HepG2 (cell line): Measurements from ENCODE around the gene SRRM3. TPM values are rescaled to one million over a fixed set of nuclear protein-coding genes. Genes with fewer than 3 reads are reported as not detected.

Source experiments
- ATAC-seq: fragments of 200-7000 bp; cut with Tn5 transposase; 3 replicates; pipeline ENCODE4 v1.9.1; 2020; ENCODE audit warnings: mild to moderate bottlenecking, moderate library complexity
- BruUV-seq: library from RNA; stranded (reverse); fragments of 400-500 nt; replicated peaks from 2 replicates; lab custom pipeline; 2021; lab: Mats Ljungman, UMichigan
- CTCF ChIA-PET: fragments of 300-600 bp; formaldehyde crosslinking; extraction: SDS; loops from one replicate; lab custom pipeline; 2021; ENCODE audit warnings: low total read pairs, inconsistent platforms, low intra/inter-chr PET ratio; lab: Yijun Ruan, JAX
- POLR2A ChIA-PET: fragments of 350-600 bp; sonication (Branson Sonifier 250); formaldehyde crosslinking; loops from one replicate; lab custom pipeline; 2020; ENCODE audit warnings: antibody characterized with exemption, inconsistent platforms; lab: Yijun Ruan, JAX
- DNase-seq: peaks from one replicate; pipeline ENCODE4 v3.0.0-alpha.2; 2015; ENCODE audit warnings: low spot score
- FAIRE-seq: peaks from 3 replicates; lab custom pipeline; 2011; peaks lifted over from hg19 to GRCh38; lab: Jason Lieb, UNC
- H2AFZ ChIP-seq: one replicate; pipeline ENCODE4 v1.6.1; 2011; ENCODE audit warnings: low read length, inconsistent platforms
- H3K27ac ChIP-seq: fragments of 300-600 bp; 3 replicates; pipeline ENCODE4 v1.8.0; 2011; ENCODE audit warnings: mixed run types, mild to moderate bottlenecking, mixed read lengths, low read length, inconsistent platforms; ENCODE audit not compliant: insufficient read depth; ENCODE audit errors: extremely low read length
- H3K27me3 ChIP-seq, 2 experiments: fragments of 200-600 bp in 1 of 2; 2 replicates in 1 of 2; 3 replicates in 1 of 2; pipeline versions ENCODE4 v1.6.0 to v1.8.0; 2011; ENCODE audit warnings: low read length in 2 of 2, mild to moderate bottlenecking in 2 of 2, moderate library complexity in 2 of 2, inconsistent platforms in 1 of 2; ENCODE audit not compliant: insufficient read depth in 2 of 2, control insufficient read depth in 1 of 2
- H3K36me3 ChIP-seq, 2 experiments: fragments of 200-600 bp in 1 of 2; replicated peaks in 1 of 2; 2 replicates in 1 of 2; 3 replicates in 1 of 2; pipeline versions ENCODE4 v1.5.1 to v1.8.0; 2011; ENCODE audit warnings: low read length in 2 of 2, inconsistent platforms in 1 of 2; ENCODE audit not compliant: insufficient read depth in 2 of 2, control insufficient read depth in 1 of 2
- H3K4me1 ChIP-seq: 2 replicates; pipeline ENCODE4 v1.5.1; 2012; ENCODE audit warnings: low read length, inconsistent platforms; ENCODE audit not compliant: insufficient read depth
- H3K4me2 ChIP-seq: 2 replicates; pipeline ENCODE4 v1.6.0; 2011; ENCODE audit warnings: low read depth, low read length, inconsistent platforms
- H3K4me3 ChIP-seq, 3 experiments: fragments of 200-600 bp in 1 of 3; sonication (generic), shearing (Covaris generic) in 1 of 3; replicated peaks in 1 of 3; 2 replicates each; pipeline ENCODE4 v1.5.1; 2011 to 2016; ENCODE audit warnings: low read length in 3 of 3, inconsistent platforms in 2 of 3, low read depth in 2 of 3, mild to moderate bottlenecking in 2 of 3, control low read depth in 1 of 3, mixed read lengths in 1 of 3; ENCODE audit not compliant: insufficient read depth in 1 of 3
- H3K79me2 ChIP-seq: one replicate; pipeline ENCODE4 v1.6.1; 2011; ENCODE audit warnings: low read length, inconsistent platforms; ENCODE audit not compliant: insufficient read depth
- H3K9ac ChIP-seq: 2 replicates; pipeline ENCODE4 v1.6.0; 2011; ENCODE audit warnings: mild to moderate bottlenecking, low read depth, low read length, inconsistent platforms; ENCODE audit not compliant: insufficient read depth
- H3K9me3 ChIP-seq: 2 replicates; pipeline ENCODE4 v1.5.1; 2012; ENCODE audit warnings: mild to moderate bottlenecking, low read length
- H4K20me1 ChIP-seq: 2 replicates; pipeline ENCODE4 v1.6.0; 2011; ENCODE audit warnings: inconsistent platforms, mild to moderate bottlenecking, low read length, moderate library complexity; ENCODE audit not compliant: insufficient read depth
- AHR ChIP-seq: IDR thresholded peaks from 2 replicates; pipeline ENCODE4 v1.6.1; 2018; ENCODE audit warnings: missing genetic modification reagents, missing compliant biosample characterization
- KLF11 ChIP-seq: IDR thresholded peaks from 2 replicates; pipeline ENCODE4 v1.6.1; 2016; ENCODE audit warnings: missing compliant biosample characterization
- MLLT10 ChIP-seq: sonication (generic); formaldehyde crosslinking; IDR thresholded peaks from 2 replicates; pipeline ENCODE4 v1.4.0; 2020; ENCODE audit warnings: missing genetic modification reagents
- RFX3 ChIP-seq: IDR thresholded peaks from 2 replicates; pipeline ENCODE4 v1.6.1; 2016; ENCODE audit warnings: missing biosample characterization, missing genetic modification reagents
- ZFP1 ChIP-seq: IDR thresholded peaks from 2 replicates; pipeline ENCODE4 v1.6.1; 2016
- ZKSCAN5 ChIP-seq: sonication (generic); formaldehyde crosslinking; IDR thresholded peaks from 2 replicates; pipeline ENCODE4 v1.5.1; 2020; ENCODE audit warnings: mild to moderate bottlenecking, missing genetic modification reagents
- ZNF12 ChIP-seq: sonication (generic); formaldehyde crosslinking; IDR thresholded peaks from 2 replicates; pipeline ENCODE4 v1.5.0; 2020; ENCODE audit warnings: missing genetic modification reagents
- ZNF160 ChIP-seq: sonication (generic); formaldehyde crosslinking; IDR thresholded peaks from 2 replicates; pipeline ENCODE4 v1.8.0; 2022; ENCODE audit warnings: mild to moderate bottlenecking, inconsistent platforms, missing genetic modification reagents
- WGBS: methylation state at CpG from one replicate; pipeline ENCODE4 v1.1.6; 2017; ENCODE audit warnings: low lambda C conversion rate; 5-methylcytosine and 5-hydroxymethylcytosine counted together
- in situ Hi-C: cut with HindIII; loops from 2 replicates; pipeline ENCODE4 v1.10.0; 2017; ENCODE audit warnings: low pct_unique_long_range_greater_than_20kb; ENCODE audit not compliant: extremely low pct_ligation_motif_present
- intact Hi-C: fragments of 100-400 bp; cut with micrococcal nuclease; formaldehyde crosslinking; loops from one replicate; pipeline ENCODE4 v1.10.0; 2022; ENCODE audit not compliant: unreplicated experiment
- polyA plus RNA-seq, 8 experiments: library from polyadenylated mRNA; depleted of rRNA in 3 of 8; stranded (reverse) in 7 of 8; unstranded in 1 of 8; fragments of >200 nt; fragmentation: Illumina TruSeq in 4 of 8; extraction: Trizol in 4 of 8; gene quantifications; 2 replicates each; pipeline versions ENCODE4 v1.2.1 to v1.2.3, GENCODE V29; 2011 to 2016; ENCODE audit warnings: low read depth in 4 of 8, missing spikeins in 1 of 8, mixed read lengths in 1 of 8; ENCODE audit not compliant: insufficient read depth in 1 of 8
- total RNA-seq, 5 experiments: library from RNA; depleted of rRNA; stranded (reverse); fragments of >200 nt; fragmentation: Illumina TruSeq; extraction: Trizol; gene quantifications; 2 replicates each; pipeline ENCODE4 v1.2.3, GENCODE V29; 2016; ENCODE audit warnings: low read depth in 1 of 5
- TF ChIP-seq, protein P1 (sequence below): sonication (generic); formaldehyde crosslinking; IDR thresholded peaks from 2 replicates; pipeline ENCODE4 v1.8.1; 2023; ENCODE audit warnings: mild to moderate bottlenecking, moderate library complexity, missing genetic modification reagents
- TF ChIP-seq, protein P2 (sequence below): sonication (generic); formaldehyde crosslinking; IDR thresholded peaks from 2 replicates; pipeline ENCODE4 v1.8.1; 2022; ENCODE audit warnings: low read depth, mild to moderate bottlenecking, missing genetic modification reagents
- TF ChIP-seq, protein P3 (sequence below): sonication (generic); formaldehyde crosslinking; IDR thresholded peaks from 2 replicates; pipeline ENCODE4 v1.8.1; 2023; ENCODE audit warnings: mild to moderate bottlenecking, missing genetic modification reagents, borderline replicate concordance
- TF ChIP-seq, protein P4 (sequence below): sonication (generic); formaldehyde crosslinking; IDR thresholded peaks from 2 replicates; pipeline ENCODE4 v1.5.0; 2020; ENCODE audit warnings: mild to moderate bottlenecking, missing genetic modification reagents, borderline replicate concordance

SRRM3 gene
- total and polyA plus RNA-seq, 2 of the 13 experiments (the other 11 are each of a cell fraction or from before 2014, with no cell fraction given), result 0.13 to 0.54 TPM

DNA sequence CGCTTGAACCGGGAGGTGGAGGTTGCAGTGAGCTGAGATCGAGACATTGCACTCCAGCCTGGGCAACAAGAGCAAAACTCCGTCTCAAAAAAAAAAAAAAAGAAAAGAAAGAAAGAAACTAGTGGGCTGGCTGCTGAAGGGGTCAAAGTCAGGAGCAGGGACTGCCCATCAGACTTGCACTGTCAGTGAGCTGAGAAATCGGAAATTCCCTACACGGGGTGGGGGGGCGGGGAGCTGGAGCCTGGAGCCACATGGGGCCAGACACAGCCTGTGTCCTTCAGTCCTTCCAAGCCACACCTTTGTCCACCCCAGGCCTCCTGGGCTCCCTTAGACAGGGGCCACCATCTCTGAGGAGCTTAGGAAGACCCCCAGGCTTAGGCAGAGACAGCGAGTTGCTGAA is 34.5 kb downstream of the SRRM3 start:
- Histone ChIP-seq H3K79me2 (no peaks in the 10 kb centered on the region), H4K20me1 (no peaks in the 10 kb centered on the region), H3K9ac (no peak overlapping the region), H3K27me3 (peaks cover 3 to 6% of the 10 kb centered on the region in 2 experiments; a peak in 3 of 5 replicates), H3K9me3 (no peaks in the 10 kb centered on the region), H3K4me2 (no peak overlapping the region), H3K4me3 (no peak overlapping the region), H3K36me3 (no peaks in the 10 kb centered on the region), H3K4me1 (peaks cover 68% of the 10 kb centered on the region), H2AFZ (no peak overlapping the region), H3K27ac (no peak overlapping the region)
- TF ChIP-seq AHR (CRISPR knock-in tag), result no peak
- no peak for TF ChIP-seq KLF11 (CRISPR knock-in tag)
- no peak for TF ChIP-seq ZKSCAN5 (CRISPR knock-in tag)
- no TSS peak for BruUV-seq
- intact Hi-C loops, result no loop called here
- DNase-seq (no peak), ATAC-seq (peak; percentile 28; the same call in 1 of the 3 replicates), FAIRE-seq (no peak)
- in situ Hi-C loops, result no loop called here
- CTCF ChIA-PET, result no interaction called here
- 18% methylated on average over 8 of the region's 8 CpGs for WGBS
- POLR2A ChIA-PET, result no interaction called here

DNA sequence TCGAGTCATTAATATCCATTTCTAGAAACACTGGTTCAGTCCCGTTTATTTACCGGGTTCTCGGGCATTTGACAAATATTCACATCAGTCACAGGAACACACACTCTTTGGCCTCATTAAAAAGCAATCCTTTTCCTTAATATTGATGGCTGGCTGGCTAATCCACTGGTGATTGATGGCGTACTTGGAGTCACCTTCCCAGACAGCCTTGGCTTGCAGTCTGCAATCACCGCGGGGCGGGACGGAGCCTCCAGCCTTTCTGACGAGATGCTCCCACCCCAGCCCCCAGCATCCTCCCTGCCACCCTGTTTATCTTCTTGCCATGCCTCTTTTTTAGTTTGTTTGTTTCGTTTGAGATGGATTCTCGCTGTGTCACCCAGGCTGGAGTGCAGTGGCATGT is 36.6 kb downstream of the SRRM3 start:
- Histone ChIP-seq H3K4me1 (peaks cover 47% of the 10 kb centered on the region), H3K9ac (no peak overlapping the region), H4K20me1 (no peaks in the 10 kb centered on the region)
- DNase-seq (no peak), ATAC-seq (no peak)
- 10% methylated on average over 12 of the region's 12 CpGs for WGBS
- POLR2A ChIA-PET, result no interaction called here
- BruUV-seq, result no TSS peak
- TF ChIP-seq ZFP1 (CRISPR knock-in tag), result no peak
- TF ChIP-seq, protein P1, sequence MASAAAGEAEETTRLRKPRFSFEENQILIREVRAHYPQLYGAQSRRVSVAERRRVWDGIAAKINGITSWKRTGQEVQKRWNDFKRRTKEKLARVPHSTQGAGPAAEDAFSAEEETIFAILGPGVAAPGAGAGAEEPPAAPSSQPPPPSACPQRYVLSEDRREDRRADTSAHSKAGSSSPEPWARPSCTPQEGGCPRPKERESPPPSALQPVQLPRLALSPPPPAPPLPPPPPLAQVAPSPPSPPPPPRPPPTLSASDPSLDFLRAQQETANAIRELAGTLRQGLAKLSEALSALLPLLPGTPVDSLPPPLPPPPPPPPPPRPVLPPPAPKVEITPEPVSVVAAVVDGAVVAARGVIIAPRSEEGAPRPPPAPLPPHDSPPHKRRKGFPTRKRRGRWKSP, result no peak
- TF ChIP-seq, protein P2, sequence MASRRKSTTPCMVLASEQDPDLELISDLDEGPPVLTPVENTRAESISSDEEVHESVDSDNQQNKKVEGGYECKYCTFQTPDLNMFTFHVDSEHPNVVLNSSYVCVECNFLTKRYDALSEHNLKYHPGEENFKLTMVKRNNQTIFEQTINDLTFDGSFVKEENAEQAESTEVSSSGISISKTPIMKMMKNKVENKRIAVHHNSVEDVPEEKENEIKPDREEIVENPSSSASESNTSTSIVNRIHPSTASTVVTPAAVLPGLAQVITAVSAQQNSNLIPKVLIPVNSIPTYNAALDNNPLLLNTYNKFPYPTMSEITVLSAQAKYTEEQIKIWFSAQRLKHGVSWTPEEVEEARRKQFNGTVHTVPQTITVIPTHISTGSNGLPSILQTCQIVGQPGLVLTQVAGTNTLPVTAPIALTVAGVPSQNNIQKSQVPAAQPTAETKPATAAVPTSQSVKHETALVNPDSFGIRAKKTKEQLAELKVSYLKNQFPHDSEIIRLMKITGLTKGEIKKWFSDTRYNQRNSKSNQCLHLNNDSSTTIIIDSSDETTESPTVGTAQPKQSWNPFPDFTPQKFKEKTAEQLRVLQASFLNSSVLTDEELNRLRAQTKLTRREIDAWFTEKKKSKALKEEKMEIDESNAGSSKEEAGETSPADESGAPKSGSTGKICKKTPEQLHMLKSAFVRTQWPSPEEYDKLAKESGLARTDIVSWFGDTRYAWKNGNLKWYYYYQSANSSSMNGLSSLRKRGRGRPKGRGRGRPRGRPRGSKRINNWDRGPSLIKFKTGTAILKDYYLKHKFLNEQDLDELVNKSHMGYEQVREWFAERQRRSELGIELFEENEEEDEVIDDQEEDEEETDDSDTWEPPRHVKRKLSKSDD (CRISPR knock-in tag), result no peak
- TF ChIP-seq ZNF160 (CRISPR knock-in tag), result no peak
- TF ChIP-seq ZNF12 (CRISPR knock-in tag), result no peak
- TF ChIP-seq, protein P3, sequence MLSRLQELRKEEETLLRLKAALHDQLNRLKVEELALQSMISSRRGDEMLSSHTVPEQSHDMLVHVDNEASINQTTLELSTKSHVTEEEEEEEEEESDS (CRISPR knock-in tag), result no peak
- no peak for TF ChIP-seq RFX3 (CRISPR knock-in tag)
- TF ChIP-seq, protein P4, sequence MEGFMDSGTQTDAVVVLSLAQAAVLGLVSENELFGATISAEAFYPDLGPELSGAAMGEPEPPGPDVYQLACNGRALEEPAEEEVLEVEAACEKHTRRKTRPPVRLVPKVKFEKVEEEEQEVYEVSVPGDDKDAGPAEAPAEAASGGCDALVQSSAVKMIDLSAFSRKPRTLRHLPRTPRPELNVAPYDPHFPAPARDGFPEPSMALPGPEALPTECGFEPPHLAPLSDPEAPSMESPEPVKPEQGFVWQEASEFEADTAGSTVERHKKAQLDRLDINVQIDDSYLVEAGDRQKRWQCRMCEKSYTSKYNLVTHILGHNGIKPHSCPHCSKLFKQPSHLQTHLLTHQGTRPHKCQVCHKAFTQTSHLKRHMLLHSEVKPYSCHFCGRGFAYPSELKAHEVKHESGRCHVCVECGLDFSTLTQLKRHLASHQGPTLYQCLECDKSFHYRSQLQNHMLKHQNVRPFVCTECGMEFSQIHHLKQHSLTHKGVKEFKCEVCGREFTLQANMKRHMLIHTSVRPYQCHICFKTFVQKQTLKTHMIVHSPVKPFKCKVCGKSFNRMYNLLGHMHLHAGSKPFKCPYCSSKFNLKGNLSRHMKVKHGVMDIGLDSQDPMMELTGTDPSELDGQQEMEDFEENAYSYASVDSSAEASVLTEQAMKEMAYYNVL (CRISPR knock-in tag), result no peak
- no peak for TF ChIP-seq MLLT10 (CRISPR knock-in tag)
- TF ChIP-seq, all 625 proteins: peak for 0
- in situ Hi-C loops, result no loop called here
- Histone ChIP-seq H3K4me3 (no peak overlapping the region), H3K27me3 (peaks cover 3 to 6% of the 10 kb centered on the region in 2 experiments; a peak in 3 of 5 replicates), H2AFZ (no peak overlapping the region), H3K27ac (no peak overlapping the region), H3K9me3 (no peaks in the 10 kb centered on the region), H3K36me3 (no peaks in the 10 kb centered on the region), H3K4me2 (no peak overlapping the region), H3K79me2 (no peaks in the 10 kb centered on the region)
- CTCF ChIA-PET, result no interaction called here
- intact Hi-C loops, result no loop called here
- no peak for FAIRE-seq
